GM23338 (cell line): ENCODE measurements around the gene REPS1. TPM values are rescaled to one million over a fixed set of nuclear protein-coding genes. Genes with fewer than 3 reads are reported as not detected.

Source experiments
- ATAC-seq: fragments of 200-7000 bp; cut with Tn5 transposase; 3 replicates; pipeline ENCODE4 v1.9.1; 2020
- DNase-seq: peaks from one replicate; pipeline ENCODE4 v3.0.0-alpha.2; 2015; ENCODE audit warnings: low spot score
- H2AFZ ChIP-seq: fragments of 200-600 bp; sonication (generic); 2 replicates; pipeline ENCODE4 v1.8.0; 2016; ENCODE audit warnings: antibody characterized with exemption, mild to moderate bottlenecking, moderate library complexity
- H3F3A ChIP-seq: fragments of 200-600 bp; sonication (generic); replicated peaks from 2 replicates; pipeline ENCODE4 v1.8.0; 2017; ENCODE audit warnings: antibody characterized with exemption, mixed run types, low read depth
- H3K27ac ChIP-seq: fragments of 200-600 bp; sonication (generic); 2 replicates; pipeline ENCODE4 v1.6.1; 2016; ENCODE audit warnings: low read depth
- H3K27me3 ChIP-seq: fragments of 200-600 bp; sonication (generic); 2 replicates; pipeline ENCODE4 v1.8.0; 2016; ENCODE audit warnings: mild to moderate bottlenecking, mixed run types, moderate library complexity; ENCODE audit not compliant: insufficient read depth
- H3K36me3 ChIP-seq: fragments of 200-600 bp; sonication (generic); 2 replicates; pipeline ENCODE4 v1.8.0; 2016; ENCODE audit warnings: mild to moderate bottlenecking; ENCODE audit not compliant: insufficient read depth
- H3K4me1 ChIP-seq: fragments of 200-600 bp; sonication (generic); 2 replicates; pipeline ENCODE4 v1.8.0; 2016; ENCODE audit warnings: mild to moderate bottlenecking, moderate library complexity; ENCODE audit not compliant: insufficient read depth
- H3K4me2 ChIP-seq: fragments of 200-600 bp; sonication (generic); 2 replicates; pipeline ENCODE4 v1.7.1; 2017; ENCODE audit warnings: mixed run types
- H3K4me3 ChIP-seq: fragments of 200-600 bp; sonication (generic); 2 replicates; pipeline ENCODE4 v1.6.1; 2016; ENCODE audit warnings: mixed run types
- H3K79me2 ChIP-seq: fragments of 200-600 bp; sonication (generic); replicated peaks from 2 replicates; pipeline ENCODE4 v1.8.0; 2017; ENCODE audit warnings: mild to moderate bottlenecking; ENCODE audit not compliant: insufficient read depth
- H3K9me2 ChIP-seq: fragments of 200-600 bp; sonication (generic); 2 replicates; pipeline ENCODE4 v1.8.0; 2017; ENCODE audit not compliant: insufficient read depth
- H4K20me1 ChIP-seq: fragments of 200-600 bp; sonication (generic); replicated peaks from 2 replicates; pipeline ENCODE4 v1.8.0; 2017; ENCODE audit warnings: mild to moderate bottlenecking; ENCODE audit not compliant: insufficient read depth
- H3K27ac Mint-ChIP-seq: 2 replicates; pipeline ENCODE4 v1.8.0; 2020; ENCODE audit warnings: inconsistent platforms, mild to moderate bottlenecking, moderate library complexity, mixed read lengths
- H3K27me3 Mint-ChIP-seq: 3 replicates; pipeline ENCODE4 v1.8.0; 2022; ENCODE audit warnings: low read depth, mild to moderate bottlenecking, moderate library complexity, mixed read lengths, inconsistent platforms; ENCODE audit not compliant: insufficient read depth, poor library complexity
- H3K36me3 Mint-ChIP-seq: 3 replicates; pipeline ENCODE4 v1.8.0; 2021; ENCODE audit warnings: low read depth, mild to moderate bottlenecking, inconsistent platforms, moderate library complexity, mixed read lengths
- H3K4me1 Mint-ChIP-seq: 3 replicates; pipeline ENCODE4 v1.8.0; 2020; ENCODE audit warnings: mild to moderate bottlenecking, inconsistent platforms, mixed read lengths
- H3K4me3 Mint-ChIP-seq: 3 replicates; pipeline ENCODE4 v1.8.0; 2021; ENCODE audit warnings: moderate library complexity, mild to moderate bottlenecking, inconsistent platforms, mixed read lengths
- H3K9me3 Mint-ChIP-seq: 3 replicates; pipeline ENCODE4 v1.8.0; 2020; ENCODE audit warnings: moderate library complexity, mild to moderate bottlenecking, inconsistent platforms, mixed read lengths
- CREB1 ChIP-seq: fragments of 250-450 bp; sonication (Bioruptor Pico); IDR thresholded peaks from 2 replicates; pipeline ENCODE4 v1.5.0; 2020; ENCODE audit warnings: low read depth, mild to moderate bottlenecking, moderate library complexity
- CTCF ChIP-seq, 2 experiments: fragments of 200-600 bp in 1 of 2; sonication (generic) in 1 of 2; conservative IDR thresholded peaks; 2 replicates each; pipeline versions ENCODE4 v1.5.1 to v1.6.1; 2016 to 2017; ENCODE audit warnings: antibody characterized with exemption in 2 of 2, low read depth in 2 of 2, mild to moderate bottlenecking in 2 of 2, moderate library complexity in 1 of 2
- EZH2 ChIP-seq: fragments of 200-600 bp; sonication (generic); IDR thresholded peaks from one replicate; pipeline ENCODE4 v1.8.0; 2017; ENCODE audit warnings: antibody characterized with exemption, mild to moderate bottlenecking, low read depth; ENCODE audit not compliant: unreplicated experiment
- EZH2phosphoT487 ChIP-seq: fragments of 200-600 bp; sonication (generic); IDR thresholded peaks from one replicate; pipeline ENCODE4 v1.8.1; 2018; ENCODE audit warnings: antibody characterized with exemption; ENCODE audit not compliant: unreplicated experiment
- JUNB ChIP-seq: IDR thresholded peaks from one replicate; pipeline ENCODE4 v1.6.1; 2016; ENCODE audit warnings: antibody characterized with exemption; ENCODE audit not compliant: unreplicated experiment
- NANOG ChIP-seq: IDR thresholded peaks from 2 replicates; pipeline ENCODE4 v1.6.1; 2016; ENCODE audit warnings: antibody characterized with exemption, borderline replicate concordance
- POLR2AphosphoS5 ChIP-seq: IDR thresholded peaks from 2 replicates; pipeline ENCODE4 v1.6.1; 2016; ENCODE audit warnings: antibody characterized with exemption, low read depth
- STAT1 ChIP-seq: IDR thresholded peaks from one replicate; pipeline ENCODE4 v1.6.1; 2016; ENCODE audit warnings: antibody characterized with exemption; ENCODE audit not compliant: unreplicated experiment
- ZNF114 ChIP-seq: fragments of 250-450 bp; sonication (Bioruptor Pico); IDR thresholded peaks from 2 replicates; pipeline ENCODE4 v1.5.0; 2020; ENCODE audit warnings: mild to moderate bottlenecking, moderate library complexity
- ZNF331 ChIP-seq: fragments of 250-450 bp; sonication (Bioruptor Pico); IDR thresholded peaks from 2 replicates; pipeline ENCODE4 v1.5.0; 2020; ENCODE audit warnings: low read depth, mild to moderate bottlenecking, moderate library complexity
- polyA plus RNA-seq: library from polyadenylated mRNA; unstranded; fragments of >200 nt; fragmentation: Nextera tagmentation; extraction: Ambion mirVana; gene quantifications from 2 replicates; pipeline ENCODE4 v1.2.1, GENCODE V29; 2016
- total RNA-seq: library from RNA; depleted of rRNA; stranded (reverse); fragments of >200 nt; shearing (Covaris generic); gene quantifications from 2 replicates; pipeline ENCODE4 v1.2.3, GENCODE V29; 2014
- TF ChIP-seq, protein P1 (sequence below): fragments of 250-450 bp; sonication (Bioruptor Pico); IDR thresholded peaks from 2 replicates; pipeline ENCODE4 v1.5.0; 2020; ENCODE audit warnings: mild to moderate bottlenecking, moderate library complexity
- TF ChIP-seq, protein P2 (sequence below): IDR thresholded peaks from one replicate; pipeline ENCODE4 v1.6.1; 2018; ENCODE audit warnings: antibody characterized with exemption; ENCODE audit not compliant: unreplicated experiment
- TF ChIP-seq, protein P3 (sequence below): IDR thresholded peaks from 2 replicates; pipeline ENCODE4 v1.6.1; 2016; ENCODE audit warnings: antibody characterized with exemption

Gene REPS1
- total and polyA plus RNA-seq, 2 experiments from 2014 or later = 46.0 to 65.7 TPM

- TF ChIP-seq ZNF114 (CRISPR knock-in tag) = no peak
- TF ChIP-seq STAT1 = no peak
- no peak for TF ChIP-seq POLR2AphosphoS5
- TF ChIP-seq, protein P1, sequence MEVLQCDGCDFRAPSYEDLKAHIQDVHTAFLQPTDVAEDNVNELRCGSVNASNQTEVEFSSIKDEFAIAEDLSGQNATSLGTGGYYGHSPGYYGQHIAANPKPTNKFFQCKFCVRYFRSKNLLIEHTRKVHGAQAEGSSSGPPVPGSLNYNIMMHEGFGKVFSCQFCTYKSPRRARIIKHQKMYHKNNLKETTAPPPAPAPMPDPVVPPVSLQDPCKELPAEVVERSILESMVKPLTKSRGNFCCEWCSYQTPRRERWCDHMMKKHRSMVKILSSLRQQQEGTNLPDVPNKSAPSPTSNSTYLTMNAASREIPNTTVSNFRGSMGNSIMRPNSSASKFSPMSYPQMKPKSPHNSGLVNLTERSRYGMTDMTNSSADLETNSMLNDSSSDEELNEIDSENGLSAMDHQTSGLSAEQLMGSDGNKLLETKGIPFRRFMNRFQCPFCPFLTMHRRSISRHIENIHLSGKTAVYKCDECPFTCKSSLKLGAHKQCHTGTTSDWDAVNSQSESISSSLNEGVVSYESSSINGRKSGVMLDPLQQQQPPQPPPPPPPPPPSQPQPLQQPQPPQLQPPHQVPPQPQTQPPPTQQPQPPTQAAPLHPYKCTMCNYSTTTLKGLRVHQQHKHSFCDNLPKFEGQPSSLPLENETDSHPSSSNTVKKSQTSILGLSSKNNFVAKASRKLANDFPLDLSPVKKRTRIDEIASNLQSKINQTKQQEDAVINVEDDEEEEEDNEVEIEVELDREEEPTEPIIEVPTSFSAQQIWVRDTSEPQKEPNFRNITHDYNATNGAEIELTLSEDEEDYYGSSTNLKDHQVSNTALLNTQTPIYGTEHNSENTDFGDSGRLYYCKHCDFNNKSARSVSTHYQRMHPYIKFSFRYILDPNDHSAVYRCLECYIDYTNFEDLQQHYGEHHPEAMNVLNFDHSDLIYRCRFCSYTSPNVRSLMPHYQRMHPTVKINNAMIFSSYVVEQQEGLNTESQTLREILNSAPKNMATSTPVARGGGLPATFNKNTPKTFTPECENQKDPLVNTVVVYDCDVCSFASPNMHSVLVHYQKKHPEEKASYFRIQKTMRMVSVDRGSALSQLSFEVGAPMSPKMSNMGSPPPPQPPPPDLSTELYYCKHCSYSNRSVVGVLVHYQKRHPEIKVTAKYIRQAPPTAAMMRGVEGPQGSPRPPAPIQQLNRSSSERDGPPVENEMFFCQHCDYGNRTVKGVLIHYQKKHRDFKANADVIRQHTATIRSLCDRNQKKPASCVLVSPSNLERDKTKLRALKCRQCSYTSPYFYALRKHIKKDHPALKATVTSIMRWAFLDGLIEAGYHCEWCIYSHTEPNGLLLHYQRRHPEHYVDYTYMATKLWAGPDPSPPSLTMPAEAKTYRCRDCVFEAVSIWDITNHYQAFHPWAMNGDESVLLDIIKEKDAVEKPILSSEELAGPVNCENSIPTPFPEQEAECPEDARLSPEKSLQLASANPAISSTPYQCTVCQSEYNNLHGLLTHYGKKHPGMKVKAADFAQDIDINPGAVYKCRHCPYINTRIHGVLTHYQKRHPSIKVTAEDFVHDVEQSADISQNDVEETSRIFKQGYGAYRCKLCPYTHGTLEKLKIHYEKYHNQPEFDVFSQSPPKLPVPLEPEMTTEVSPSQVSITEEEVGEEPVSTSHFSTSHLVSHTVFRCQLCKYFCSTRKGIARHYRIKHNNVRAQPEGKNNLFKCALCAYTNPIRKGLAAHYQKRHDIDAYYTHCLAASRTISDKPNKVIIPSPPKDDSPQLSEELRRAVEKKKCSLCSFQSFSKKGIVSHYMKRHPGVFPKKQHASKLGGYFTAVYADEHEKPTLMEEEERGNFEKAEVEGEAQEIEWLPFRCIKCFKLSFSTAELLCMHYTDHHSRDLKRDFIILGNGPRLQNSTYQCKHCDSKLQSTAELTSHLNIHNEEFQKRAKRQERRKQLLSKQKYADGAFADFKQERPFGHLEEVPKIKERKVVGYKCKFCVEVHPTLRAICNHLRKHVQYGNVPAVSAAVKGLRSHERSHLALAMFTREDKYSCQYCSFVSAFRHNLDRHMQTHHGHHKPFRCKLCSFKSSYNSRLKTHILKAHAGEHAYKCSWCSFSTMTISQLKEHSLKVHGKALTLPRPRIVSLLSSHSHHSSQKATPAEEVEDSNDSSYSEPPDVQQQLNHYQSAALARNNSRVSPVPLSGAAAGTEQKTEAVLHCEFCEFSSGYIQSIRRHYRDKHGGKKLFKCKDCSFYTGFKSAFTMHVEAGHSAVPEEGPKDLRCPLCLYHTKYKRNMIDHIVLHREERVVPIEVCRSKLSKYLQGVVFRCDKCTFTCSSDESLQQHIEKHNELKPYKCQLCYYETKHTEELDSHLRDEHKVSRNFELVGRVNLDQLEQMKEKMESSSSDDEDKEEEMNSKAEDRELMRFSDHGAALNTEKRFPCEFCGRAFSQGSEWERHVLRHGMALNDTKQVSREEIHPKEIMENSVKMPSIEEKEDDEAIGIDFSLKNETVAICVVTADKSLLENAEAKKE (CRISPR knock-in tag) = no peak
- TF ChIP-seq, protein P2, sequence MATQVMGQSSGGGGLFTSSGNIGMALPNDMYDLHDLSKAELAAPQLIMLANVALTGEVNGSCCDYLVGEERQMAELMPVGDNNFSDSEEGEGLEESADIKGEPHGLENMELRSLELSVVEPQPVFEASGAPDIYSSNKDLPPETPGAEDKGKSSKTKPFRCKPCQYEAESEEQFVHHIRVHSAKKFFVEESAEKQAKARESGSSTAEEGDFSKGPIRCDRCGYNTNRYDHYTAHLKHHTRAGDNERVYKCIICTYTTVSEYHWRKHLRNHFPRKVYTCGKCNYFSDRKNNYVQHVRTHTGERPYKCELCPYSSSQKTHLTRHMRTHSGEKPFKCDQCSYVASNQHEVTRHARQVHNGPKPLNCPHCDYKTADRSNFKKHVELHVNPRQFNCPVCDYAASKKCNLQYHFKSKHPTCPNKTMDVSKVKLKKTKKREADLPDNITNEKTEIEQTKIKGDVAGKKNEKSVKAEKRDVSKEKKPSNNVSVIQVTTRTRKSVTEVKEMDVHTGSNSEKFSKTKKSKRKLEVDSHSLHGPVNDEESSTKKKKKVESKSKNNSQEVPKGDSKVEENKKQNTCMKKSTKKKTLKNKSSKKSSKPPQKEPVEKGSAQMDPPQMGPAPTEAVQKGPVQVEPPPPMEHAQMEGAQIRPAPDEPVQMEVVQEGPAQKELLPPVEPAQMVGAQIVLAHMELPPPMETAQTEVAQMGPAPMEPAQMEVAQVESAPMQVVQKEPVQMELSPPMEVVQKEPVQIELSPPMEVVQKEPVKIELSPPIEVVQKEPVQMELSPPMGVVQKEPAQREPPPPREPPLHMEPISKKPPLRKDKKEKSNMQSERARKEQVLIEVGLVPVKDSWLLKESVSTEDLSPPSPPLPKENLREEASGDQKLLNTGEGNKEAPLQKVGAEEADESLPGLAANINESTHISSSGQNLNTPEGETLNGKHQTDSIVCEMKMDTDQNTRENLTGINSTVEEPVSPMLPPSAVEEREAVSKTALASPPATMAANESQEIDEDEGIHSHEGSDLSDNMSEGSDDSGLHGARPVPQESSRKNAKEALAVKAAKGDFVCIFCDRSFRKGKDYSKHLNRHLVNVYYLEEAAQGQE = no peak
- no peak for TF ChIP-seq JUNB
- no peak for TF ChIP-seq CTCF (conservative IDR thresholded peaks at IDR 0.05; ENCODE audit: low read depth in 2 of 2)
- TF ChIP-seq NANOG = no peak
- TF ChIP-seq, protein P3, sequence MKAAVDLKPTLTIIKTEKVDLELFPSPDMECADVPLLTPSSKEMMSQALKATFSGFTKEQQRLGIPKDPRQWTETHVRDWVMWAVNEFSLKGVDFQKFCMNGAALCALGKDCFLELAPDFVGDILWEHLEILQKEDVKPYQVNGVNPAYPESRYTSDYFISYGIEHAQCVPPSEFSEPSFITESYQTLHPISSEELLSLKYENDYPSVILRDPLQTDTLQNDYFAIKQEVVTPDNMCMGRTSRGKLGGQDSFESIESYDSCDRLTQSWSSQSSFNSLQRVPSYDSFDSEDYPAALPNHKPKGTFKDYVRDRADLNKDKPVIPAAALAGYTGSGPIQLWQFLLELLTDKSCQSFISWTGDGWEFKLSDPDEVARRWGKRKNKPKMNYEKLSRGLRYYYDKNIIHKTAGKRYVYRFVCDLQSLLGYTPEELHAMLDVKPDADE = no peak
- no peak for TF ChIP-seq CREB1 (CRISPR knock-in tag)
- no peak for TF ChIP-seq ZNF331
- TF ChIP-seq EZH2phosphoT487 = no peak
- TF ChIP-seq EZH2 = no peak
- H3K27me3 Mint-ChIP-seq = peaks cover 6% of the 10 kb centered on the region
- Histone ChIP-seq H3K27ac (no peak overlapping the region), H4K20me1 (no peaks in the 10 kb centered on the region), H3K4me3 (no peak overlapping the region), H3K27me3 (no peaks in the 10 kb centered on the region), H3K9me2 (no peaks in the 10 kb centered on the region; the same call in 1 of the 2 replicates), H2AFZ (peak overlapping the region; percentile 3), H3K4me2 (no peak overlapping the region), H3K36me3 (no peaks in the 10 kb centered on the region), H3F3A (0 out of 2 replicates have a peak, but pooled peaks cover 3% of the 10 kb centered on the region), H3K79me2 (no peaks in the 10 kb centered on the region), H3K4me1 (peaks cover 14% of the 10 kb centered on the region)
- no peak overlapping the region for H3K27ac Mint-ChIP-seq
- H3K36me3 Mint-ChIP-seq = no peaks in the 10 kb centered on the region
- H3K9me3 Mint-ChIP-seq = no peaks in the 10 kb centered on the region
- no peak overlapping the region for H3K4me3 Mint-ChIP-seq
- peaks cover 26% of the 10 kb centered on the region for H3K4me1 Mint-ChIP-seq
- peak; percentile 29; the same call in 1 of the 3 replicates for ATAC-seq
- DNase-seq = no peak
These were observed 29.2 kb upstream of the REPS1 start for GRCh38 chr6:139017227-139017626.
